ENCODE measurements around the gene FADD.
A peak's percentile ranks its signal among the peaks of the same experiment; 100 is the strongest.

FADD gene

GRCh38 chr11:70202920-70203750 is at the start of gene FADD:
Gene FADD (plus strand): TSS chr11:70203296. CDS start chr11:70203460, 164 bp downstream.
- Histone ChIP-seq H3K36me3 (ENCODE audit: control insufficient read depth, insufficient read depth, low read length) (peaks cover 17% of the 10 kb centered on the region; the same call in 1 of the 2 replicates), H3K4me3 (ENCODE audit: low read length) (peak within 1 kb of the TSS; percentile 95), H3K27ac (ENCODE audit: low read length) (no peak within 1 kb of the TSS), H3K4me1 (ENCODE audit: control insufficient read depth, insufficient read depth, low read length) (peaks cover 4% of the 10 kb centered on the region; the same call in 1 of the 2 replicates), H3K9me3 (ENCODE audit: control insufficient read depth, insufficient read depth, low read length) (no peaks in the 10 kb centered on the region), H3K27me3 (ENCODE audit: control insufficient read depth, insufficient read depth, low read length) (no peaks in the 10 kb centered on the region)
- WGBS (ENCODE audit: insufficient coverage, insufficient read length), result no CpG with 5 or more reads among the region's 91 CpGs
- DNase-seq (ENCODE audit: low read depth, low spot score), result peak; percentile 85

- Histone ChIP-seq H3K4me3 (ENCODE audit: low read length) (no peak overlapping the region), H3K9me3 (ENCODE audit: control insufficient read depth, insufficient read depth, low read length) (no peaks in the 10 kb centered on the region), H3K27me3 (ENCODE audit: control insufficient read depth, insufficient read depth, low read length) (no peaks in the 10 kb centered on the region), H3K36me3 (ENCODE audit: control insufficient read depth, insufficient read depth, low read length) (no peaks in the 10 kb centered on the region), H3K4me1 (ENCODE audit: control insufficient read depth, insufficient read depth, low read length) (no peaks in the 10 kb centered on the region), H3K27ac (ENCODE audit: low read length) (no peak overlapping the region)
- no peak for DNase-seq (ENCODE audit: low read depth, low spot score)
- WGBS (ENCODE audit: insufficient coverage, insufficient read length), result no CpG with 5 or more reads among the region's 14 CpGs
Observed at GRCh38 chr11:70155386-70155785, 47.7 kb upstream of the FADD start.

- Histone ChIP-seq H3K27me3 (ENCODE audit: control insufficient read depth, insufficient read depth, low read length) (no peaks in the 10 kb centered on the region), H3K36me3 (ENCODE audit: control insufficient read depth, insufficient read depth, low read length) (no peaks in the 10 kb centered on the region), H3K9me3 (ENCODE audit: control insufficient read depth, insufficient read depth, low read length) (no peaks in the 10 kb centered on the region), H3K27ac (ENCODE audit: low read length) (no peak overlapping the region), H3K4me3 (ENCODE audit: low read length) (no peak overlapping the region), H3K4me1 (ENCODE audit: control insufficient read depth, insufficient read depth, low read length) (no peaks in the 10 kb centered on the region)
- WGBS (ENCODE audit: insufficient coverage, insufficient read length), result no CpG with 5 or more reads among the region's 18 CpGs
- DNase-seq (ENCODE audit: low read depth, low spot score), result no peak
Observed at GRCh38 chr11:70156291-70157037, 46.6 kb upstream of the FADD start.

- peak; percentile 54 for DNase-seq (ENCODE audit: low read depth, low spot score)
- no CpG with 5 or more reads among the region's 8 CpGs for WGBS (ENCODE audit: insufficient coverage, insufficient read length)
- H3K36me3 ChIP-seq (ENCODE audit: control insufficient read depth, insufficient read depth, low read length), result no peaks in the 10 kb centered on the region
- no peak overlapping the region for H3K27ac ChIP-seq (ENCODE audit: low read length)
- no peak overlapping the region for H3K4me3 ChIP-seq (ENCODE audit: low read length)
- no peaks in the 10 kb centered on the region for H3K27me3 ChIP-seq (ENCODE audit: control insufficient read depth, insufficient read depth, low read length)
- H3K4me1 ChIP-seq (ENCODE audit: control insufficient read depth, insufficient read depth, low read length), result no peaks in the 10 kb centered on the region
- no peaks in the 10 kb centered on the region for H3K9me3 ChIP-seq (ENCODE audit: control insufficient read depth, insufficient read depth, low read length)
Observed at GRCh38 chr11:70158201-70158600, 44.9 kb upstream of the FADD start.

- Histone ChIP-seq H3K27ac (ENCODE audit: low read length) (no peak overlapping the region), H3K36me3 (ENCODE audit: control insufficient read depth, insufficient read depth, low read length) (no peaks in the 10 kb centered on the region), H3K27me3 (ENCODE audit: control insufficient read depth, insufficient read depth, low read length) (no peaks in the 10 kb centered on the region), H3K9me3 (ENCODE audit: control insufficient read depth, insufficient read depth, low read length) (no peaks in the 10 kb centered on the region), H3K4me3 (ENCODE audit: low read length) (no peak overlapping the region), H3K4me1 (ENCODE audit: control insufficient read depth, insufficient read depth, low read length) (no peaks in the 10 kb centered on the region)
- no peak for DNase-seq (ENCODE audit: low read depth, low spot score)
- no CpG with 5 or more reads among the region's 14 CpGs for WGBS (ENCODE audit: insufficient coverage, insufficient read length)
Observed at GRCh38 chr11:70158757-70159389, 44.2 kb upstream of the FADD start.

- no peak for DNase-seq (ENCODE audit: low read depth, low spot score)
- H3K4me3 ChIP-seq (ENCODE audit: low read length), result no peak overlapping the region
- no CpG with 5 or more reads among the region's 24 CpGs for WGBS (ENCODE audit: insufficient coverage, insufficient read length)
Observed at GRCh38 chr11:70159627-70160570, 43.2 kb upstream of the FADD start.

GRCh38 chr11:70161043-70161625 is 42.0 kb upstream of the FADD start:
- DNase-seq (ENCODE audit: low read depth, low spot score), result no peak
- no CpG with 5 or more reads among the region's 17 CpGs for WGBS (ENCODE audit: insufficient coverage, insufficient read length)
- no peaks in the 10 kb centered on the region for H3K36me3 ChIP-seq (ENCODE audit: control insufficient read depth, insufficient read depth, low read length)
- H3K27me3 ChIP-seq (ENCODE audit: control insufficient read depth, insufficient read depth, low read length), result no peaks in the 10 kb centered on the region
- H3K27ac ChIP-seq (ENCODE audit: low read length), result no peak overlapping the region
- H3K4me1 ChIP-seq (ENCODE audit: control insufficient read depth, insufficient read depth, low read length), result no peaks in the 10 kb centered on the region
- H3K4me3 ChIP-seq (ENCODE audit: low read length), result no peak overlapping the region
- no peaks in the 10 kb centered on the region for H3K9me3 ChIP-seq (ENCODE audit: control insufficient read depth, insufficient read depth, low read length)

More at GRCh38 chr11:70159627-70160570, 43.2 kb upstream of the FADD start:
- Histone ChIP-seq H3K27me3 (ENCODE audit: control insufficient read depth, insufficient read depth, low read length) (no peaks in the 10 kb centered on the region), H3K9me3 (ENCODE audit: control insufficient read depth, insufficient read depth, low read length) (no peaks in the 10 kb centered on the region), H3K4me1 (ENCODE audit: control insufficient read depth, insufficient read depth, low read length) (no peaks in the 10 kb centered on the region), H3K27ac (ENCODE audit: low read length) (no peak overlapping the region), H3K36me3 (ENCODE audit: control insufficient read depth, insufficient read depth, low read length) (no peaks in the 10 kb centered on the region)

GRCh38 chr11:70164705-70165104 is 38.4 kb upstream of the FADD start:
- Histone ChIP-seq H3K27ac (ENCODE audit: low read length) (no peak overlapping the region), H3K4me3 (ENCODE audit: low read length) (no peak overlapping the region), H3K36me3 (ENCODE audit: control insufficient read depth, insufficient read depth, low read length) (no peaks in the 10 kb centered on the region), H3K4me1 (ENCODE audit: control insufficient read depth, insufficient read depth, low read length) (no peaks in the 10 kb centered on the region), H3K9me3 (ENCODE audit: control insufficient read depth, insufficient read depth, low read length) (no peaks in the 10 kb centered on the region), H3K27me3 (ENCODE audit: control insufficient read depth, insufficient read depth, low read length) (no peaks in the 10 kb centered on the region)
- no CpG with 5 or more reads among the region's 10 CpGs for WGBS (ENCODE audit: insufficient coverage, insufficient read length)
- no peak for DNase-seq (ENCODE audit: low read depth, low spot score)

GRCh38 chr11:70167120-70167519 is 36.0 kb upstream of the FADD start:
- DNase-seq (ENCODE audit: low read depth, low spot score), result no peak
- H3K9me3 ChIP-seq (ENCODE audit: control insufficient read depth, insufficient read depth, low read length), result no peaks in the 10 kb centered on the region
- no peaks in the 10 kb centered on the region for H3K27me3 ChIP-seq (ENCODE audit: control insufficient read depth, insufficient read depth, low read length)
- no peaks in the 10 kb centered on the region for H3K4me1 ChIP-seq (ENCODE audit: control insufficient read depth, insufficient read depth, low read length)
- no peaks in the 10 kb centered on the region for H3K36me3 ChIP-seq (ENCODE audit: control insufficient read depth, insufficient read depth, low read length)
- WGBS (ENCODE audit: insufficient coverage, insufficient read length), result no CpG with 5 or more reads among the region's 9 CpGs
- H3K4me3 ChIP-seq (ENCODE audit: low read length), result no peak overlapping the region
- H3K27ac ChIP-seq (ENCODE audit: low read length), result no peak overlapping the region
